ENCODE measurements around the gene PAQR5.

GRCh38 chr15:69412701-69413100, 114.0 kb downstream of the PAQR5 start:
- TF ChIP-seq CTCF (IDR thresholded peaks at IDR 0.05; ENCODE audit: low read depth, low read length) = no peak
- no peak for TF ChIP-seq POLR2A (IDR thresholded peaks at IDR 0.05; ENCODE audit: extremely low read depth, insufficient read length)

Measured in NB4 (cell line).